K562 (cell line): ENCODE results near the gene EMILIN1. TPM values are rescaled to one million over a fixed set of nuclear protein-coding genes. Genes with fewer than 3 reads are reported as not detected.

Experiments
- ASH1L ChIP-seq: fragments of 450-650 bp; IDR thresholded peaks from 2 replicates; pipeline ENCODE4 v1.6.1; 2018; ENCODE audit warnings: borderline replicate concordance, mild to moderate bottlenecking, low read depth; ENCODE audit not compliant: partially characterized antibody
- CBX5 ChIP-seq: IDR thresholded peaks from 2 replicates; pipeline ENCODE4 v1.6.1; 2014; ENCODE audit warnings: low read depth, borderline replicate concordance
- FOS ChIP-seq: IDR thresholded peaks from 3 replicates; pipeline ENCODE4 v1.6.1; 2011; ENCODE audit not compliant: insufficient read length; ENCODE audit errors: extremely low read depth
- PTRF ChIP-seq: fragments of 450-650 bp; IDR thresholded peaks from 2 replicates; pipeline ENCODE4 v1.6.1; 2016; ENCODE audit warnings: mild to moderate bottlenecking, missing genetic modification characterization, missing compliant biosample characterization
- ZFX ChIP-seq: sonication (generic); formaldehyde crosslinking; IDR thresholded peaks from 2 replicates; pipeline ENCODE4 v1.8.0; 2022; ENCODE audit warnings: mild to moderate bottlenecking, missing genetic modification reagents, moderate library complexity
- ZKSCAN1 ChIP-seq: fragments of 150-350 bp; IDR thresholded peaks from 2 replicates; pipeline ENCODE4 v1.6.1; 2016; ENCODE audit warnings: low read depth, low read length
- ZNF133 ChIP-seq: fragments of 250-450 bp; sonication (Bioruptor Pico); IDR thresholded peaks from 2 replicates; pipeline ENCODE4 v1.4.0; 2020; ENCODE audit warnings: mild to moderate bottlenecking
- ZNF197 ChIP-seq: fragments of 200-800 bp; sonication (Bioruptor generic); IDR thresholded peaks from 2 replicates; pipeline ENCODE4 v1.6.1; 2016; ENCODE audit warnings: low read depth, missing genetic modification characterization, missing compliant biosample characterization
- ZNF311 ChIP-seq: fragments of 250-450 bp; sonication (Bioruptor Pico); IDR thresholded peaks from 2 replicates; pipeline ENCODE4 v1.4.0; 2020; ENCODE audit warnings: mild to moderate bottlenecking, moderate library complexity
- ZNF75A ChIP-seq: fragments of 450-650 bp; formaldehyde crosslinking; IDR thresholded peaks from 2 replicates; pipeline ENCODE4 v1.4.0; 2020; ENCODE audit warnings: mild to moderate bottlenecking
- polyA plus RNA-seq, 8 experiments: library from polyadenylated mRNA; depleted of rRNA in 4 of 8; stranded (reverse) in 5 of 8; unstranded in 3 of 8; fragments of >200 nt; fragmentation: Nextera tagmentation in 2 of 8; fragmentation: Illumina TruSeq in 1 of 8; extraction: Ambion mirVana in 2 of 8; extraction: Trizol in 1 of 8; gene quantifications; 2 replicates each; pipeline versions ENCODE4 v1.2.1 to v1.2.3, GENCODE V29; 2011 to 2014; ENCODE audit warnings: inconsistent platforms in 1 of 8, missing spikeins in 1 of 8
- total RNA-seq, 7 experiments: library from RNA; depleted of rRNA in 6 of 7; stranded (reverse); fragments of >200 nt in 6 of 7; fragmentation: Illumina TruSeq in 2 of 7; extraction: Trizol in 2 of 7; gene quantifications; 2 replicates each; pipeline versions ENCODE4 v1.2.1 to v1.2.3, GENCODE V29; 2011 to 2021; ENCODE audit warnings: low replicate concordance in 1 of 7
- TF ChIP-seq, protein P1 (sequence below), 2 experiments: fragments of 450-650 bp; IDR thresholded peaks; 2 replicates each; pipeline ENCODE4 v1.6.1; 2016; ENCODE audit warnings: mild to moderate bottlenecking in 2 of 2, borderline replicate concordance in 1 of 2, low read depth in 1 of 2, moderate library complexity in 1 of 2
- TF ChIP-seq, protein P2 (sequence below), 2 experiments: fragments of 450-650 bp; conservative IDR thresholded peaks; 2 replicates each; pipeline ENCODE4 v1.6.1; 2017; ENCODE audit warnings: mild to moderate bottlenecking in 2 of 2, moderate library complexity in 2 of 2
- TF ChIP-seq, protein P3 (sequence below): fragments of 200-400 bp; formaldehyde crosslinking; IDR thresholded peaks from 2 replicates; pipeline ENCODE4 v1.6.1; 2017; ENCODE audit warnings: mild to moderate bottlenecking, low read depth, low read length, moderate library complexity

The EMILIN1 gene
- total and polyA plus RNA-seq, 9 of the 15 experiments (the other 6 are each of a cell fraction or from before 2014, with no cell fraction given) = 0.04 to 2.7 (median 0.54) TPM; not detected in 2

DNA sequence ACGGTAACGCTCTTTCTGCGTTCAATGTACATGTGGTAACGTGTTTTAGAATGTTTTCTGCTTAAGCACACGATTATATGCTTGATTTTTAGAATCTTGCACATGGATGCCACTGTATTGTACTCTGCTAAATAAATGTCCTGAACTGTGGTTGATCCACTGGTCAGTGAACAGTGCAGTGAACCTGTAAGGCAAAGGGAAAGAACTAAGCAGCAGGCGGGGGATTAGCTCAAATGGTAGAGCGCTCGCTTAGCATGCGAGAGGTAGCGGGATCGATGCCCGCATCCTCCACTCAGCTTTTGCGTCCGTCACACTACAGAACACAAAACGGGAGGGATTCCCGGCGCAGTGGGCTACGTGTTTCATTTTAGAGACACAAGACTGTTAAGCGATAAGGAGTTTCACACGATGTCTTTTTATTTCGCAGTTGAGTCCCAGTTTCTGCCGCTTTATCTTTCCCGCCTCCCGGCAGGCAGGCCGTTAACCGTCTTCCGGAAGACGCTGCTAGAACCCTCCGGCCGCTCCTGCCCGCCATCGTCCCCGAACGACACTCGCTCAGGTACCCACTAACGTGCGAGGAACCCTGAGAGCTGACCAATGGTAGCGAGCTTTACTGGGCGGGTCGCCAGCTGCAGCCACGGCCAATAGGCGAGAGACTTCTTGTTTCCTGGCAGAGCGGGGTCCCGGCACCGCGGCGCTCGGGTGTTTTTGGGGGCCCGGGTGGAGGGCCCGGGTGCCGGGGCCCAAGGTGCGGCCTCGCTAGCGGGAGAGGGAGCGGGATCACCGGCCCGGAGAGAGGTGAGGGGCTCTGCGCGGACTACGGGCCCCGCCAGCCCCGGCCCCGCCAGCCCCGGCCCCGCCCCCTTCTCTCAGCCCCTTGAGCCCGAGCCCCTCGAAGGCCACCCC lies 27.2 kb upstream of the EMILIN1 start, which contains the start of gene AGBL5 (continued):
- TF ChIP-seq, protein P1, sequence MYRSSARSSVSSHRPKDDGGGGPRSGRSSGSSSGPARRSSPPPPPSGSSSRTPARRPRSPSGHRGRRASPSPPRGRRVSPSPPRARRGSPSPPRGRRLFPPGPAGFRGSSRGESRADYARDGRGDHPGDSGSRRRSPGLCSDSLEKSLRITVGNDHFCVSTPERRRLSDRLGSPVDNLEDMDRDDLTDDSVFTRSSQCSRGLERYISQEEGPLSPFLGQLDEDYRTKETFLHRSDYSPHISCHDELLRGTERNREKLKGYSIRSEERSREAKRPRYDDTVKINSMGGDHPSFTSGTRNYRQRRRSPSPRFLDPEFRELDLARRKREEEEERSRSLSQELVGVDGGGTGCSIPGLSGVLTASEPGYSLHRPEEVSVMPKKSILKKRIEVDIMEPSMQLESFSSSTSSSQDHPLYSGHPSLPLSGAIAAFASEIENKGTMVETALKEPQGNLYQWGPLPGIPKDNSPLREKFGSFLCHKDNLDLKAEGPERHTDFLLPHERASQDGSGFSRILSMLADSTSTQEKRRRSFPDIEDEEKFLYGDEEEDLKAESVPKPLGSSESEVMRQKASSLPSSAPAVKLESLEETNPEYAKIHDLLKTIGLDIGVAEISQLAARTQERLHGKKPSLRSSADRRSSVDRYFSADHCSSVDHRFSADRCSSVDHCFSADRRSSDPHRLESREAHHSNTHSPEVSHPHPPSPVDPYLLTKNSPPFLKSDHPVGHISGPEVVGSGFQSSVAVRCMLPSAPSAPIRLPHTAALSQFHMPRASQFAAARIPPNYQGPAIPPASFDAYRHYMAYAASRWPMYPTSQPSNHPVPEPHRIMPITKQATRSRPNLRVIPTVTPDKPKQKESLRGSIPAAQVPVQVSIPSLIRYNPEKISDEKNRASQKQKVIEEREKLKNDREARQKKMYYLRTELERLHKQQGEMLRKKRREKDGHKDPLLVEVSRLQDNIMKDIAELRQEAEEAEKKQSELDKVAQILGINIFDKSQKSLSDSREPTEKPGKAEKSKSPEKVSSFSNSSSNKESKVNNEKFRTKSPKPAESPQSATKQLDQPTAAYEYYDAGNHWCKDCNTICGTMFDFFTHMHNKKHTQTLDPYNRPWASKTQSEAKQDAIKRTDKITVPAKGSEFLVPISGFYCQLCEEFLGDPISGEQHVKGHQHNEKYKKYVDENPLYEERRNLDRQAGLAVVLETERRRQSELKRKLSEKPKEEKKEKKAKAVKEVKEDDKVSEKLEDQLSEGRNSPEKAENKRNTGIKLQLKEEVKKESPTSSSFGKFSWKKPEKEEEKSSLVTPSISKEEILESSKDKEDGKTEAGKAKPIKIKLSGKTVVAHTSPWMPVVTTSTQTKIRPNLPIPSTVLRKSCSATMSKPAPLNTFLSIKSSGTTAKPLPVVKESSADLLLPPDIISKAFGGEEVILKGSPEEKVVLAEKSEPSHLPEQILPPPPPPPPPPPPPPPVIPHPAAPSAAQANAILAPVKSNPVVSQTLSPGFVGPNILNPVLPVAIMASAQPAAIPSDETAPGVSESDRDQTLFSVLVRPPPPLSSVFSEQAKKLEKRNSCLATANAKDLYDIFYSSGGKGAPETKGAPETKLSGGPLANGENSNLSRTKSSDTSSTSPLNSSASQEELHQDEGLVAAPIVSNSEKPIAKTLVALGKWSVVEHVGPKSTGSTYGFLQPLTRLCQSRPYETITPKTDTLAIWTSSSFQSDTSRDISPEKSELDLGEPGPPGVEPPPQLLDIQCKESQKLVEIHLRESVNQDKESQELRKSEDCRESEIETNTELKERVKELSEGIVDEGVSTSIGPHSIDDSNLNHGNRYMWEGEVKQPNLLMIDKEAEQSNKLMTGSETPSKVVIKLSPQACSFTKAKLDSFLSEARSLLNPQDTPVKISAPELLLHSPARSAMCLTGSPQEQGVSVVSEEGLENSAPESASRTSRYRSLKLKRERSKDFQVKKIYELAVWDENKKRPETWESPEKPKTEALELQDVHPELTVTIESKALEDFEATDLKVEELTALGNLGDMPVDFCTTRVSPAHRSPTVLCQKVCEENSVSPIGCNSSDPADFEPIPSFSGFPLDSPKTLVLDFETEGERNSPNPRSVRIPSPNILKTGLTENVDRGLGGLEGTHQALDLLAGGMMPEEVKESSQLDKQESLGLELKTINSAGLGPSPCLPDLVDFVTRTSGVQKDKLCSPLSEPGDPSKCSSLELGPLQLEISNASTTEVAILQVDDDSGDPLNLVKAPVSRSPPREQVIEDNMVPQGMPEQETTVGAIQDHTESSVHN (IDR thresholded peaks at IDR 0.05; ENCODE audit: borderline replicate concordance in 1 of 2, low read depth in 1 of 2) = no peak
- TF ChIP-seq ZNF133 (CRISPR knock-in tag) (0 out of 2 replicates have a peak, but pooled peaks have one; percentile 7), ZFX (CRISPR knock-in tag) (peak; percentile 45; the same call in 1 of the 2 replicates), ASH1L (peak; percentile 82), ZNF311 (CRISPR knock-in tag) (no peak), ZNF75A (CRISPR knock-in tag) (0 out of 2 replicates have a peak, but pooled peaks have one; percentile 28), PTRF (tag) (0 out of 2 replicates have a peak, but pooled peaks have one; percentile 10), FOS (peak; percentile 86), ZNF197 (CRISPR knock-in tag) (peak; percentile 44; the same call in 1 of the 2 replicates), CBX5 (no peak), ZKSCAN1 (no peak)
- TF ChIP-seq, protein P2, sequence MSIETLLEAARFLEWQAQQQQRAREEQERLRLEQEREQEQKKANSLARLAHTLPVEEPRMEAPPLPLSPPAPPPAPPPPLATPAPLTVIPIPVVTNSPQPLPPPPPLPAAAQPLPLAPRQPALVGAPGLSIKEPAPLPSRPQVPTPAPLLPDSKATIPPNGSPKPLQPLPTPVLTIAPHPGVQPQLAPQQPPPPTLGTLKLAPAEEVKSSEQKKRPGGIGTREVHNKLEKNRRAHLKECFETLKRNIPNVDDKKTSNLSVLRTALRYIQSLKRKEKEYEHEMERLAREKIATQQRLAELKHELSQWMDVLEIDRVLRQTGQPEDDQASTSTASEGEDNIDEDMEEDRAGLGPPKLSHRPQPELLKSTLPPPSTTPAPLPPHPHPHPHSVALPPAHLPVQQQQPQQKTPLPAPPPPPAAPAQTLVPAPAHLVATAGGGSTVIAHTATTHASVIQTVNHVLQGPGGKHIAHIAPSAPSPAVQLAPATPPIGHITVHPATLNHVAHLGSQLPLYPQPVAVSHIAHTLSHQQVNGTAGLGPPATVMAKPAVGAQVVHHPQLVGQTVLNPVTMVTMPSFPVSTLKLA (conservative IDR thresholded peaks at IDR 0.05) = peak in 1 of 2 experiments; percentile 51; a peak in 1 of 4 replicates
- TF ChIP-seq, protein P3, sequence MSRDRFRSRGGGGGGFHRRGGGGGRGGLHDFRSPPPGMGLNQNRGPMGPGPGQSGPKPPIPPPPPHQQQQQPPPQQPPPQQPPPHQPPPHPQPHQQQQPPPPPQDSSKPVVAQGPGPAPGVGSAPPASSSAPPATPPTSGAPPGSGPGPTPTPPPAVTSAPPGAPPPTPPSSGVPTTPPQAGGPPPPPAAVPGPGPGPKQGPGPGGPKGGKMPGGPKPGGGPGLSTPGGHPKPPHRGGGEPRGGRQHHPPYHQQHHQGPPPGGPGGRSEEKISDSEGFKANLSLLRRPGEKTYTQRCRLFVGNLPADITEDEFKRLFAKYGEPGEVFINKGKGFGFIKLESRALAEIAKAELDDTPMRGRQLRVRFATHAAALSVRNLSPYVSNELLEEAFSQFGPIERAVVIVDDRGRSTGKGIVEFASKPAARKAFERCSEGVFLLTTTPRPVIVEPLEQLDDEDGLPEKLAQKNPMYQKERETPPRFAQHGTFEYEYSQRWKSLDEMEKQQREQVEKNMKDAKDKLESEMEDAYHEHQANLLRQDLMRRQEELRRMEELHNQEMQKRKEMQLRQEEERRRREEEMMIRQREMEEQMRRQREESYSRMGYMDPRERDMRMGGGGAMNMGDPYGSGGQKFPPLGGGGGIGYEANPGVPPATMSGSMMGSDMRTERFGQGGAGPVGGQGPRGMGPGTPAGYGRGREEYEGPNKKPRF = no peak
